HG03469 (cell line): Measurements from ENCODE around the gene PES1.
"Not testable (repeated sequence)": the region's sequence is repeated elsewhere in the genome, so short reads cannot be mapped to it uniquely, and the experiment has no call there.

Experiments
- ATAC-seq: cut with Tn5 transposase; IDR thresholded peaks from one replicate; pipeline ENCODE4 v1.9.1; 2021; ENCODE audit warnings: mild to moderate bottlenecking, moderate library complexity, moderate number of reproducible peaks; ENCODE audit not compliant: unreplicated experiment

Gene PES1

GRCh38 chr22:30578481-30578880 lies 13.2 kb downstream of the PES1 start:
- ATAC-seq: no peak

GRCh38 chr22:30575859-30576258 lies 15.9 kb downstream of the PES1 start:
- ATAC-seq: no peak

DNA sequence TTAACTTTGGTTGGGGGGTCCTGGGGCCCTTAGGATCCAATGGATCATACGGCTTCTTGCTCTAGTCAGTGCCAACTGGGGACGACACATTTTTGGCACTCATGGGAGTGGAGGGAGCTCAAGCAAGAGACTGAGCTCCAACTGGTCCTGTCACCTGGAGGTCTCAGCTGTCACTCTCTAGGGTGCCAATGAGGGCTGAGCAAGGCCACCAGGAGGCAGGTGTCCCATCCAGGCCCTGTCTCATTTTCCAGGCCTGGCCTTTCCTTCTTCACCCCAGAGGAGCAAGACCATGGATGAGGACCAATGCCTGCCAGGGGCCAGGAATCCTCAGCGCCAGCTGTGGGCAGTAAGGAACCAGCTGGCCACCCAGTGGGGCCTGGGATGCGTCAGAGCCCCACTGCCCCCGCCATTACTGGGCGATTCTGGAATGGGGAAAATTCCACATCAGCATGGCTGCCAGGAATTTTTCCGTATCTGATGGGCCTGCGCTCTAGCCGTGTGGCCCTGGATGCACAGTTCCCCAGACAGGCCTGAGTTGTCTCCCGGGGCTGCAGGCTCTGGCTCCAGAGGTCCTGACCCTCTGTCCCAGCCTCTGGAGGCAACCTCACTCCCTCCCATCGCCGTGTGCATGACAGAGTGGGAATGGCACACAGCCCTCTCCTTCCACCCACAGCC lies 16.6 kb downstream of the PES1 start:
- no peak for ATAC-seq

GRCh38 chr22:30574095-30574981 lies 17.4 kb downstream of the PES1 start, which contains the start of gene GAL3ST1:
Gene GAL3ST1 (minus strand): TSS chr22:30574665. CDS start chr22:30557392, 17,273 bp downstream.
- ATAC-seq: no peak

DNA sequence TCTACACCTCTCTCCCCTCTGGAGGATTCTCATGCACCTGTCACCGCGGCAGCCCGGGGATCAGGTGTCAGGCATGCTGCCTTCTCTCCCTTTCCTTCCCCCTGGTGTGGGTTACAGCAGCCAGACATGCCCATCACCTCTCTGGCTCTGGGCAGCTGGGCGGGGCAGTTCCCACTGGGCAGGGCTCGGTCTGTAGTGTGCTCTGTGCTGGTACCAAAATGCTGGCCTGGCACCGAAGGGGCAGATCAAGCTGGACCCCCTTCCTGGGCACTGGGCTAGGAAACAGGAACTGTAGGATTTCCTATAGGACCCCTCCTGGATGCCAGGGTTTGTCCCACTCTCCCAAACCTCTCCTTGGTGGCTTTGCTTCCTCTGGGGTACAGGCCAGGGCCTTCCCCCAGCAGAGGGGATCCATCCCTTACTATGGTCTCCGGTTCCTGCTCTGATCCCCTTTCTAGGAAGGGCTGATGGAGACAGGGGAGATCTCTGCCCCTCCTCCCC lies 18.1 kb downstream of the PES1 start:
- ATAC-seq: no peak

GRCh38 chr22:30572840-30573593 lies 18.7 kb downstream of the PES1 start:
- no peak for ATAC-seq

DNA sequence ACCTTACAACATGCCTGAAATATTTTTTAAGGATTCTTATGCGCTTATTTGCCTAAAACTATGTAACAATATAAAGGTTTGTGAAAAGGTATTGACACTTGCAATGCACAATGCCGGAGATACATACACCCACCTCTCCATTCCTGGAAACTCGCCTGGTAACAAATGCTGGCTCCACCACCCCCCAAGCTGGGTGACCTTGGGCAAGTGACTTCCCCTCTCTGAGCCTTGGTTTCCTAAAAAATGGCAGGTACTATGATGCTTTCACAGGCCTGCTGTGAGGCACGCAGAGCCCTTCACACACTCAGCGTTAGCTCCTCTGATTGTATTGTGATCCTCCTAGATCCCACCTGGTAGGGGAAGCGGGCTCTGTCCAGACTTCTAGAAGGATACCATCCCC lies 19.5 kb downstream of the PES1 start:
- ATAC-seq: no peak

DNA sequence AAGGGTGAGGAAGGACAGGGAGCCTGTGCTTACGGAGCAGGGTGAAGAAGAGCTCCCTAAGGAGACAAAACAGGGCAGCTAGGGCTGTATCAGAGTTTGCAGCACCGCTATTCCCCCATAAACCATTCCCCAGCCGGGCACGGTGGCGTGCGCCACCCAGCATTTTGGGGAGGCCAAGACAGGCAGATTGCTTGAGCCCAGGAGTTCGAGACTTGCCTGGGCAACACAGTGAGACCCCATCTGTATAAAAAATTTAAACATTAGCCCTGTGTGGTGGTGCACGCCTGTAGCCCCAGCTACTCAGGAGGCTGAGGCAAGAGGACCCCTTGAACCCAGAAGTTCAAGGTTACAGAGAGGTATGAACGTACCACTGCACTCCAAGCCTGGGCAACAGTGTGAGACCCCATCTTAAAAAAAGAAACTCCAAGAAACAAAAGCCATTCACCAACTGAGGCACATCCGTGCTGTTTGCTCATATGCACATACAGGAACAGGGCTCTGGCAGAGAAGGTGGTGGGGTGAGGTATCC lies 22.0 kb downstream of the PES1 start:
- ATAC-seq: no peak

GRCh38 chr22:30568137-30568805 lies 23.4 kb downstream of the PES1 start:
- no peak for ATAC-seq

GRCh38 chr22:30567277-30567676 lies 24.4 kb downstream of the PES1 start:
- ATAC-seq: not testable (repeated sequence)

DNA sequence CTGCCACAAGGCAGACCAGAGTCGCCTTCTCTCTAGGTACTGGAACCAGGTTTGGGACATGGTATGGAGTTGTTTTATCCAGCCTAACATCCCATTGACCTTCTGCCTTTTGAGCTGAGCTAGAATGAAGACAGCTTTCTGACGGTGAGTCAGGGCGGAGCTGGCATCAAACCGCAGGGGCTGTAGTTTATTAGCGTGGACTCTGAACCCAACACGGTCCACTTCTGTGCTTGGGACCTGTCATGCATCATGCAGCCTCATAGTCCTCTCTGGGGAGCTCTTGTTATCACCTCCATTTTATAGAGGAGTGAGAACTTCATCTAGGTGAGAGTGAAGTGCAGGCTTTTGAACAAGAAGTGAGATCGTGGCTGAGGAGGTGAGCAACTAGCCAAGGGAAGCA lies 25.6 kb downstream of the PES1 start:
- no peak for ATAC-seq

DNA sequence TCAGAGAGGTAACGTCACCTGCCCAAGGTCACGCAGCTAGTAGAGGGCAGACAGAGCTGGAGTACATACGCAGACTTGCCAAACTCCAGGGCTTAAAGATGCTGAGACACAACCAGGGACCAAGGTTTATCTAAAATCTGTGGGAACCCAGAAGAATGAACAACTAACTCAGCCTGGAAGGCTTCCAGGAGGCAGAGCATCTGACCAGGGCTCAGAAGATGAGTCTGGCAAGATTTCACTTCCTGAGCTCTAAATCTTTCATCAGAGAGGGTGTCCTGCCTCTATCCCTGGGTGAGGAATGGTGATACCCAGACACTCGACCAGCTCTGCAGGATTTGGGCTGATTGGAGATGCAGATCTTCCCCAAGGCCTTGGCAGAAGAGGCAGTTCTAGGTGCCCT lies 26.4 kb downstream of the PES1 start:
- ATAC-seq: no peak

- ATAC-seq: no peak
These were observed 27.0 kb downstream of the PES1 start for GRCh38 chr22:30564761-30565119.

DNA sequence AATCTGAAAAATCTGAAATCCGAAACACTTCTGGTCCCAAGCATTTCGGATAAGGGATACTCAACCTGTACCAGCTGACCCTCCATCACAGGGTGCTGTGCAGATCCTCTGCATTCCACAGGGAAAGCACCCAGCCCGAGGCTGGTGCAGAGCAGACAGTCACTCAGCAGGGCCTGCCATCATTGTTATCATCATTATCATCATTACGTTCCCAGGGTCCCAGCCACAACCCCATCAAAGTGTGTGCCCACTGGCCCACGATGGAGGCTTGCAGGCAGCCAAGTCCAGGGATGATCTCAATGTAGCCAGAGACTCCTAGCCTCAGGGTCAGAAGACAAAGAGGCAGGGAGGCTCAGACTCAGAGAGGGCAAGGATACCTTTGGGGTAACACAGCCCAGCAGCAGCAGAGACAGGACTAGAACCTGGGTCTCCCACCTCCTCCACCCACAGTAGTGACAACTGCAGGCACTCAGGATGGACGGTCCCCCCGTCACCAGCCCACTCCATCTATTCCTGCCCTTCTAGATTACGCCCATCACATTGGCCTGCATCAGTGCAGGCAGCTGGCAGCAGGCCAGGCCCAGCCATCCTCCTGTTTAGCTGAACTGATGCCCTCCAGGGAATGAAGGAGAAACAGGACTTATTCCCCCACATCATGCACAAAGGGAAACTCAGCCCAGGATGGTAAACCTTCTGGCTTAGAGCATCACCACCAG lies 27.5 kb downstream of the PES1 start:
- no peak for ATAC-seq

- ATAC-seq: no peak
These were observed 29.3 kb downstream of the PES1 start for GRCh38 chr22:30562366-30562765.

DNA sequence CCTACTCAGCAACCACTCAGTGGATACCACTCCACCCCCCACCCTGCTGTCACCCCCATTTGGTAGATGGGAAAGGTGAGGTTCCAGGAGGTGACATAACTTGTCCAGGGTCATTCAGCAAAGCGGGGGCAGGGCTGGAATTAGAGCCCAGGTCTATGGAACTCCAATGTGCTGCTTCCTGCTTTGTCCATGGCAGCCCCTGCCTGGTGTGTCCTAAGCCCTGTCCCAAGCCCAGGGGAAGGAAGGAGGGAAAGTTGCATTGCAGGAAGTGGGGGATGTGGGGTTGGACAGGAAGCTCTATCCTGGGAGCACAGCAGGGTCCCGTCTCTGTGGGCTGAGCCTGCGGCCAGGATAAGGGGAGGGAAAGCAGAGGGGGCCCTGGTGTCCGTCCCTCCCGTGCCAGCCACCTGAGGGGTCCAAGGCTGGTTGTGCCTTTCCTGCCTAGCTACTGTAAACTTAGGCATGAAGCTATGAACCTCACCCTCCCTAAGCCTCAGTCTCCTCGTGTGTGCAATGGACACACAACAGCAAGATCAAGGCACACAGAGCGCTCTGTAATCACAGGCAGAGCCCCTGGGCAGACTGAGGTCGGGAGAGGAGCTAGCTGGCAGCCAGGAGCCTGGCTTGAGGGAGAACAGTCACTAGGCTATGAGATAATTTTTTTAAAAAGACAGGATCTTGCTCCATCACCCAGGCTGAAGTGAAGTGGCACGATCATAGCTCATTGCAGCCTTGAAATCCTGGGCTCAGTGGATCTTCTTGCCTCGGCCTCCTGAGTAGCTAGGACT lies 30.1 kb downstream of the PES1 start:
- no peak for ATAC-seq

- not testable (repeated sequence) for ATAC-seq
These were observed 31.0 kb downstream of the PES1 start for GRCh38 chr22:30560643-30561202.

DNA sequence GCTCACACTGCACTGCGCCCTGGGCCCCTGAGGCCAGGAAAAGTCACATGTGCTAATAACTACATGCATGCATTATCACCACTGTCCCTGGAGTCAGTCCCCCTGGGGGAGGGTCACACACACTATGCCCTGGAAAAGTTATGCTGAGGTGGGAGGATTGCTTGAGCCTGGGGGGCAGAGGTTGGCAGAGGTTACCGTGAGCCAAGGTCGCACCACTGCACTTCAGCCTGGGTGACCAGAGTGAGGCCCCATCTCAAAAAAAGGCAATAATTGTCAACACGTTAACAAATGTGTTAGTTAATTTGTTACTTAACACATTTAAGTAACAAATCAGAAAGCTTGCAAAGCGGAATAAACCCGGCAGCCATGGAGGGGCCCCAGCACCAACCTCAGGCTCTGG lies 31.8 kb downstream of the PES1 start:
- no peak for ATAC-seq

GRCh38 chr22:30557243-30557642 lies 34.5 kb downstream of the PES1 start:
- ATAC-seq: no peak
